Lung (tissue), 12 donors: ENCODE data around the gene ZFAND4. TPM values are rescaled to one million over a fixed set of nuclear protein-coding genes. Genes with fewer than 3 reads are reported as not detected.
"Not testable (repeated sequence)": the region's sequence is repeated elsewhere in the genome, so short reads cannot be mapped to it uniquely, and the experiment has no call there.

Experiments used
- ATAC-seq: fragments of 200-7000 bp; cut with Tn5 transposase; one replicate; pipeline ENCODE4 v1.9.1; 2020; ENCODE audit warnings: moderate number of reproducible peaks; ENCODE audit not compliant: insufficient read depth, low FRiP score
- DNase-seq, 3 donors: peaks; one replicate each; pipeline ENCODE4 v3.0.0-alpha.2; 2013 to 2017
- H3K27ac ChIP-seq, 2 donors: one replicate each; pipeline ENCODE4 v1.5.1; 2013; ENCODE audit warnings: mild to moderate bottlenecking in 2 of 2, moderate library complexity in 2 of 2, control low read depth in 1 of 2, inconsistent platforms in 1 of 2, low read depth in 1 of 2, low read length in 1 of 2
- H3K27me3 ChIP-seq, 3 donors: one replicate each; pipeline ENCODE4 v1.5.1; 2013; ENCODE audit warnings: low read length in 2 of 3; ENCODE audit not compliant: control insufficient read depth in 3 of 3, insufficient read depth in 3 of 3
- H3K36me3 ChIP-seq, 4 donors: one replicate each; pipeline ENCODE4 v1.5.1; 2013; ENCODE audit warnings: low read length in 4 of 4, mild to moderate bottlenecking in 1 of 4, moderate library complexity in 1 of 4; ENCODE audit not compliant: control insufficient read depth in 4 of 4, insufficient read depth in 4 of 4
- H3K4me1 ChIP-seq, 5 donors: one replicate each; pipeline ENCODE4 v1.5.1; 2013; ENCODE audit warnings: low read length in 5 of 5, mild to moderate bottlenecking in 2 of 5, moderate library complexity in 1 of 5; ENCODE audit not compliant: control insufficient read depth in 5 of 5, insufficient read depth in 5 of 5
- H3K4me3 ChIP-seq: one replicate; pipeline ENCODE4 v1.5.1; 2013; ENCODE audit warnings: mild to moderate bottlenecking, control low read depth, moderate library complexity
- H3K9ac ChIP-seq, 2 donors: one replicate each; pipeline ENCODE4 v1.5.1; 2013; ENCODE audit warnings: low read length in 2 of 2, control low read depth in 1 of 2; ENCODE audit not compliant: insufficient read depth in 1 of 2
- H3K9me3 ChIP-seq, 4 donors: one replicate each; pipeline ENCODE4 v1.5.1; 2013; ENCODE audit warnings: low read length in 3 of 4, mild to moderate bottlenecking in 1 of 4, moderate library complexity in 1 of 4; ENCODE audit not compliant: control insufficient read depth in 4 of 4, insufficient read depth in 3 of 4
- WGBS, 2 donors: extraction: QIAGEN DNeasy Blood & Tissue Kit; methylation state at CpG; one replicate each; pipeline ENCODE4 v1.1.7; 2013; 5-methylcytosine and 5-hydroxymethylcytosine counted together
- polyA plus RNA-seq, 2 donors: library from polyadenylated mRNA; stranded (reverse); fragments of 200-250 nt; gene quantifications; one replicate each; pipeline ENCODE4 v1.2.1, GENCODE V29; 2013
- total RNA-seq, 2 donors: library from RNA; depleted of rRNA in 1 of 2; stranded (reverse); fragments of >200 nt in 1 of 2; gene quantifications; one replicate each; pipeline ENCODE4 v1.2.1, GENCODE V29; 2014 to 2021
- TF ChIP-seq, protein P1 (sequence below): IDR thresholded peaks from 2 replicates; pipeline ENCODE4 v1.5.1; 2012; ENCODE audit warnings: mild to moderate bottlenecking; ENCODE audit errors: control extremely low read depth, extremely low read depth
- donor health status: control.
- donor health status: control.
- donor health status: Bipolar disorder and iron deficiency.
- donor health status: healthy.
- donor health status: DM: yes; HTN: yes; CAD: no.

The ZFAND4 gene
- total and polyA plus RNA-seq, 4 donors: 4.4 to 19.1 (median 11.5) TPM

- ATAC-seq (no peak), DNase-seq (no peak)
- no peaks in the 10 kb centered on the region for H3K36me3 ChIP-seq
These were observed 94.1 kb downstream of the ZFAND4 start for GRCh38 chr10:45578384-45578971.

GRCh38 chr10:45575966-45576597 lies 96.5 kb downstream of the ZFAND4 start:
- no peak for DNase-seq
- no peak for ATAC-seq
- no peaks in the 10 kb centered on the region for H3K9me3 ChIP-seq
- H3K36me3 ChIP-seq: no peaks in the 10 kb centered on the region
- H3K27me3 ChIP-seq: no peaks in the 10 kb centered on the region
- H3K9ac ChIP-seq: no peak overlapping the region
- 93 to 99% methylated on average over 3 of the region's 3 CpGs for WGBS, 2 donors
- no peak overlapping the region for H3K4me3 ChIP-seq
- TF ChIP-seq, protein P1, sequence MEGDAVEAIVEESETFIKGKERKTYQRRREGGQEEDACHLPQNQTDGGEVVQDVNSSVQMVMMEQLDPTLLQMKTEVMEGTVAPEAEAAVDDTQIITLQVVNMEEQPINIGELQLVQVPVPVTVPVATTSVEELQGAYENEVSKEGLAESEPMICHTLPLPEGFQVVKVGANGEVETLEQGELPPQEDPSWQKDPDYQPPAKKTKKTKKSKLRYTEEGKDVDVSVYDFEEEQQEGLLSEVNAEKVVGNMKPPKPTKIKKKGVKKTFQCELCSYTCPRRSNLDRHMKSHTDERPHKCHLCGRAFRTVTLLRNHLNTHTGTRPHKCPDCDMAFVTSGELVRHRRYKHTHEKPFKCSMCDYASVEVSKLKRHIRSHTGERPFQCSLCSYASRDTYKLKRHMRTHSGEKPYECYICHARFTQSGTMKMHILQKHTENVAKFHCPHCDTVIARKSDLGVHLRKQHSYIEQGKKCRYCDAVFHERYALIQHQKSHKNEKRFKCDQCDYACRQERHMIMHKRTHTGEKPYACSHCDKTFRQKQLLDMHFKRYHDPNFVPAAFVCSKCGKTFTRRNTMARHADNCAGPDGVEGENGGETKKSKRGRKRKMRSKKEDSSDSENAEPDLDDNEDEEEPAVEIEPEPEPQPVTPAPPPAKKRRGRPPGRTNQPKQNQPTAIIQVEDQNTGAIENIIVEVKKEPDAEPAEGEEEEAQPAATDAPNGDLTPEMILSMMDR: no peak
- peaks cover 0 to 10% (median 0%) of the 10 kb centered on the region in 5 donors for H3K4me1 ChIP-seq
- no peak overlapping the region for H3K27ac ChIP-seq

More at GRCh38 chr10:45578384-45578971, 94.1 kb downstream of the ZFAND4 start:
- no peak overlapping the region for H3K9ac ChIP-seq
- no peaks in the 10 kb centered on the region for H3K9me3 ChIP-seq
- H3K27ac ChIP-seq: no peak overlapping the region
- H3K4me3 ChIP-seq: no peak overlapping the region
- peaks cover 0 to 22% (median 0%) of the 10 kb centered on the region in 5 donors for H3K4me1 ChIP-seq
- no peaks in the 10 kb centered on the region for H3K27me3 ChIP-seq
- 57 to 63% methylated on average over 2 of the region's 2 CpGs for WGBS, 2 donors
- TF ChIP-seq, protein P1: no peak

DNA sequence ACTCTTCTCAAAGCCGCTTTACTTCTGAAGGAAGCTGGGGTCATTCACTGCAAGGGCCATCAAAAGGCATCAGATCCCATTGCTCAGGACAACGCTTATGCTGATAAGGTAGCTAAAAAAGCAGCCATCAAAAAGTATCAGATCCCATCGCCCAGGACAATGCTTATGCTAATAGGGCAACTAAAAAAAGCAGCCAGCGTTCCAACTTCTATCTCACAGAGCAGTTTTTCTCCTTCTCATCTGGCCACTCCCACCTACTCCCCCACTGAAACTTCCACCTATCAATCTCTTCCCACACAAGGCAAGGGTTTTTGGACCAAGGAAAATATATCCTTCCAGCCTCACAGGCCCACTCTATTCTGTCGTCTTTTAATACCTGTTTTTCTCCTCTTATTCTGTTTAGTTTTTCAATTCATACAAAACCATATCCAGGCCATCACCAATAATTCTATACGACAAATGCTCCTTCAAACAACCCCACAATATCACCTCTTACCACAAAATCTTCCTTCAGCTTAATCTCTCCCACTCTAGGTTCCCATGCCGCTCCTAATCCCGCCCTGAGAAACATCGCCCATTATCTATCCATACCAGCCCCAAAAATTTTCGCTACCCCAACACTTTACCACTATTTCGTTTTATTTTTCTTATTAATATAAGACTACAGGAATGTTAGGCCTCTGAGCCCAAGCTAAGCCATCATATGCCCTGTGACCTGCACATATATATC lies 97.4 kb downstream of the ZFAND4 start:
- H3K36me3 ChIP-seq, H3K4me1 ChIP-seq, ATAC-seq, DNase-seq, H3K4me3 ChIP-seq, H3K27ac ChIP-seq, H3K27me3 ChIP-seq, H3K9me3 ChIP-seq, H3K9ac ChIP-seq: not testable (repeated sequence)
- 91 to 95% methylated on average over 11 of the region's 11 CpGs for WGBS, 2 donors

DNA sequence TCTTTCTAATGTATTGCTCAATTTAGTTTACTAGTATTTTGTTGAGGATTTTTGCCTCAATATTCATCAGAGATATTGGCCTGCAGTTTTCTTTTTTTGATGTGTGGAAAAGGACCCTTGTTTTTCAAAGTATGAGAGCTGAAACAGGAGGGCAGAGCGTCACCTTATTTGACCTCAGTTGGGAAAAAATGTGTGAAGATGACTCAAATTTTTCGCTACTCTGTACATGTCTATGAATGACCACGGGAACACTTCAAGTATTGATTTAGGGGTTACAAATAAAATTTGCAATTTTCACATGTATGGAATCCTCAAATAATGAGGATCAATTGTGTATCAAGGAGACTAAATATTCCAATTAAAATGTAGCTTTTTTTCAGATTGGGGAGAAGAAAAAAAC lies 103.1 kb downstream of the ZFAND4 start:
- WGBS, 2 donors: 94% methylated on average over 3 of the region's 3 CpGs
- Histone ChIP-seq H3K27ac (no peak overlapping the region), H3K27me3 (no peaks in the 10 kb centered on the region), H3K9ac (no peak overlapping the region), H3K4me3 (no peak overlapping the region), H3K36me3 (no peaks in the 10 kb centered on the region), H3K9me3 (no peaks in the 10 kb centered on the region), H3K4me1 (no peaks in the 10 kb centered on the region)
- DNase-seq (no peak), ATAC-seq (no peak)
- TF ChIP-seq, protein P1: no peak
